C4-2B (cell line): ENCODE data around the gene ADGRA1.

ENCODE experiments used
- ZFX ChIP-seq: fragments of 450-650 bp; IDR thresholded peaks from 2 replicates; pipeline ENCODE4 v1.6.1; 2017
- TF ChIP-seq, protein P1 (sequence below): fragments of 450-650 bp; conservative IDR thresholded peaks from 2 replicates; pipeline ENCODE4 v1.5.1; 2017; ENCODE audit warnings: mild to moderate bottlenecking

- TF ChIP-seq, protein P1, sequence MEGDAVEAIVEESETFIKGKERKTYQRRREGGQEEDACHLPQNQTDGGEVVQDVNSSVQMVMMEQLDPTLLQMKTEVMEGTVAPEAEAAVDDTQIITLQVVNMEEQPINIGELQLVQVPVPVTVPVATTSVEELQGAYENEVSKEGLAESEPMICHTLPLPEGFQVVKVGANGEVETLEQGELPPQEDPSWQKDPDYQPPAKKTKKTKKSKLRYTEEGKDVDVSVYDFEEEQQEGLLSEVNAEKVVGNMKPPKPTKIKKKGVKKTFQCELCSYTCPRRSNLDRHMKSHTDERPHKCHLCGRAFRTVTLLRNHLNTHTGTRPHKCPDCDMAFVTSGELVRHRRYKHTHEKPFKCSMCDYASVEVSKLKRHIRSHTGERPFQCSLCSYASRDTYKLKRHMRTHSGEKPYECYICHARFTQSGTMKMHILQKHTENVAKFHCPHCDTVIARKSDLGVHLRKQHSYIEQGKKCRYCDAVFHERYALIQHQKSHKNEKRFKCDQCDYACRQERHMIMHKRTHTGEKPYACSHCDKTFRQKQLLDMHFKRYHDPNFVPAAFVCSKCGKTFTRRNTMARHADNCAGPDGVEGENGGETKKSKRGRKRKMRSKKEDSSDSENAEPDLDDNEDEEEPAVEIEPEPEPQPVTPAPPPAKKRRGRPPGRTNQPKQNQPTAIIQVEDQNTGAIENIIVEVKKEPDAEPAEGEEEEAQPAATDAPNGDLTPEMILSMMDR = no peak
- TF ChIP-seq ZFX = no peak
These were observed 93.4 kb downstream of the ADGRA1 start for GRCh38 chr10:133180965-133181639.
